GM19239 (cell line): ENCODE data around the gene BACH2.
"Not testable (repeated sequence)": the region's sequence is repeated elsewhere in the genome, so short reads cannot be mapped to it uniquely, and the experiment has no call there.

Source experiments
- DNase-seq: peaks from one replicate; pipeline ENCODE4 v3.0.0; 2011; ENCODE audit warnings: low spot score; ENCODE audit not compliant: insufficient read length
- FAIRE-seq: peaks from 2 replicates; lab custom pipeline; 2011; peaks lifted over from hg19 to GRCh38; lab: Jason Lieb, UNC

The BACH2 gene

GRCh38 chr6:90284236-90285041 lies 12.2 kb downstream of the BACH2 start:
- DNase-seq (no peak), FAIRE-seq (peak; percentile 94)

DNA sequence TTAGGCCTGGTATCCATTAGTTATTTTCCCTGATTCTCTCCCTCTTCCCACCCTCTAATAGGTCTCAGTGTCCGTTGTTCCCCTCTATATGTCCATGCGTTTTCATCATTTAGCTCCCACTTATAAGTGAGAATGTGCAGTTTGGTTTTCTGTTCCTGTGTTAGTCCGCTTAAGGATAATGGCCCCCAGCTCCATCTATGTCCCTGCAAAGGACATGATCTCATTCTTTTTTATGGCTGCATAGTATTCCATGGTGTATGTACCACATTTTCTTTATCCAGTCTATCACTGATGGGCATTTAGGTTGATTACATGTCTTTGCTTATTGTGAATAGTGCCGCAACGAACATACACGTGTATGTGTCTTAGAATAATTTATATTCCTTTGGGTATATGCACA lies 14.4 kb downstream of the BACH2 start:
- DNase-seq, FAIRE-seq: not testable (repeated sequence)

DNA sequence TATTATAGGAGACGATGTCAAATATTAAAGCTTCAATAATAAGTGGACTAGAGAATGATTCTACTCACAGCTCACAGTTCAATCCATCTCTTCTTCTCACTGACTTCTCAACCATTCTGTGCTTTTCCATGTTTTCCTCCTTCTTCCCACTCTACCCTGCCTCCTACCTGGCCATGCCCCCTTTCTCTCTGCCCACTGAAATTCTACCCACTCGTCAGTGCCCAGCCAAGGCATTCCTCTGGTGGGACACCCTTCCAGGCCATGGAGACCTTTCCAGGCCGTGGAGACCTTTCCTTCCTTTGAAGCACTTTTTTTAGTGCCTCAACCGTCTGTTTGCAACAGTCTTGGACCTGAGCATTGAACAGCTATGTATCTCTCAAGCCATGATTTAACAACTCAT lies 18.5 kb downstream of the BACH2 start:
- DNase-seq (no peak), FAIRE-seq (no peak)

DNA sequence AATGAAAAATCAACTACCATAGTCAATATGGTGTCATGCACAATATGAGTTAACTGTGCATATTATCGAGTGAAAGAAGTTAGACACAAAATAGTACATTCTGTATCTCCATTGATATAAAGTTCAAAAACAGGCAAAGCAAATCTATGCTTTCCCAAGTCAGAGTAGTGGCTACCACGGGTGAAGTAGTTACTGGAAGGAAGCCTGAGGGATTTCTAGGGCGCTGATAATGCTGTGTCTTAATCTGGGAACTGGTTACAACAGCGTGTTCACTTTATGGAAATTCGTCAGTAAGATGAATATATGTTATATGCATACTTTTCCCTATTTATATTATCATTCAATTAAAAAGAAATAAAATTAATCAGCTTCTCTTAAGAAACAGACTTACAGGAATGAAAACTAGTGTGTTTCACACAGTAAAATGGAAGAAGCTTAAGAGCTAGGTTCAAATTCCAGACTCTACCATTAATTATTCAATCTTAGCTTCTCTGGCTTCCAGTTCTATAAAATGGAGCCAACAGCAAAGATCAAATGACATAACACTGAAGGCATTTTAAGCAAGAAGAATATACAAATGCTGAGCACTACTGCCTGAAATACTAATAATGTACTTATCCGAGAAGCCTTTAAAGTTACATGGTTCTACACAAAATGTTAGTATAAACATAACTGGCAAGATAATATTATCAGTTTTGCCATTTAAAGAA lies 19.2 kb downstream of the BACH2 start:
- FAIRE-seq, result no peak

DNA sequence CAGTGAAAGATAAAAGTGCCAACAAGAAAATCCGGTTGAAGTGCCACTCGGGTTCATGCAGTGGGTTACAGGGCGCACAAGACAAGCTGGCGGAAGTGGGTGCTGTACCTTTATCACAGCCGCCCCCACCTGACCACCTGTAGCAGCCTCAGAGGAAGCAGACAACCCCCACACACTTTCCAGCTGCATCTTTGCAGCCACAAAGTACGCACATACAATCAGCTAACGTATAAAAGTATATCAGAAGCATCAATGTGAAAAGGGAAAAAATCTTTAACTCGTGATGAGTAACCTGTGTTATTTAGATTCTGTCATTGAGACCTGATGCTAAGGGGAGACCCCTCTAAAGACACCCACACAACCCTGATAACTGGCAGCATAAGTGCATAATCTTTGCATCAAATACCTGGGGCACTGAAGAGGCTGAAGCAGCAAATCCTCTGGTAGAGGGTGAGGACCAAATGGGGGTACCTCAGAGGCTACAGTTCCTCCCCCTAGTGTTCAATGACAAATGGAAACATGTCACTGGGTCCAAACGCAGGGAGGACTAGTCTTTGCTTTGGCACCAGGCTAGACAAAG lies 22.1 kb downstream of the BACH2 start:
- FAIRE-seq (peak; percentile 70), DNase-seq (no peak)

More for the DNA sequence above, 19.2 kb downstream of the BACH2 start:
- no peak for DNase-seq

GRCh38 chr6:90273863-90274262 lies 22.8 kb downstream of the BACH2 start:
- no peak for FAIRE-seq
- no peak for DNase-seq

GRCh38 chr6:90272895-90273294 lies 23.7 kb downstream of the BACH2 start:
- DNase-seq, result no peak
- no peak for FAIRE-seq

DNA sequence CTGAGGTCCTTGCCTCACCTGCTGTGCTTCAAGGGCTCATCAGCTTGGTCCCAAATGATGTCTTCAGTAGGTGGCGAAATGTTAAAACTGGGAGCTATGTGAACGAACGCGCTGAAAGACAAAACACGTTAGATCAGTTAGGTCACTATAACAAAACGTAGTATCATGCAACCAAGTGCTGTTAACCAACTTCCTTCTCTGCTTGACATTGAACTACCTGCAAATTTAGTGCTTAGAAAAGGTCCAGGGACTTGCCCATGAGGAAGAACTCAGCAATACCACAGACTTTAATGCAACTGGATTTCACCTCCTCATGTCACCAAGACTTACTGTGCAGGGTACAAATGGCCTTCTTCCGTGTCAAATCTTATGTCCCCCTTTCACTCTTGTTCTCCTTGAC lies 24.8 kb downstream of the BACH2 start:
- peak; percentile 61 for FAIRE-seq

DNA sequence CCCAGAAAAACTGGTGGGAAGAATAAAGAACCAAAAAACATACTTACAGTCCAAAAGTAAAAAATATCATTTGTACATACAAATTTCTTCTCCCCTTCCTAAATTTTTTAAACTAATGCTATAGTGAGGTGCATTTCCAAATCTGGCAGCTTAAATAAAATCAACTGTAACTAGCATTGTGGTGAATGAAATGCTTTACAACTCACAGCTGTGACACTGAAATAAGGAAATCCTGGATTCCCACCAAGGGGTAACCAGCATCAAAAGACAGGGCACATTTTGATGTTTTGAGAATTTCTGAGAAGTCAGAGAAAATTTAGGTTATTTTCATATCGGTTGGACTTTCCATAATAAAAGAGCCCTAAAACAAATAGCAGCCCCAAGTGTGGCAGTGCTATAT lies 27.3 kb downstream of the BACH2 start:
- no peak for FAIRE-seq
- DNase-seq, result no peak

More for the DNA sequence above, 24.8 kb downstream of the BACH2 start:
- no peak for DNase-seq

DNA sequence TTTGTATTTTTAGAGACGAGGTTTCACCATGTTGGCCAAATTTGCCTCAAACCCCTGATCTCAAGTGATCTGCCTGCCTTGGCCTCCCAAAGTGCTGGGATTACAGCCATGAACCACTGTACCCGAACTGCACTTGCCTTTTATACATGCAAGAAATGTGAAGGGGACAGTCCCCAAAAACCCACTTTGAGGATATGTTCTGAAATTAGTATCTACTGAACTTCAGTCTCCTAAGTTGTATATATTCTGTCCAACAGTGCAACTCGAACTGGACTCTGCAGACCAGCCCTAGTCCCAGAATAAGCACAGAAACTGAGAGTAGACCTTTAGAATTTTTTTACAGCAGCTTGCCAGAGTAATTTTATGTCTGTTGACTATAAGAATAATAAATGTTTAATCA lies 28.5 kb downstream of the BACH2 start:
- DNase-seq, result no peak
- FAIRE-seq, result no peak

DNA sequence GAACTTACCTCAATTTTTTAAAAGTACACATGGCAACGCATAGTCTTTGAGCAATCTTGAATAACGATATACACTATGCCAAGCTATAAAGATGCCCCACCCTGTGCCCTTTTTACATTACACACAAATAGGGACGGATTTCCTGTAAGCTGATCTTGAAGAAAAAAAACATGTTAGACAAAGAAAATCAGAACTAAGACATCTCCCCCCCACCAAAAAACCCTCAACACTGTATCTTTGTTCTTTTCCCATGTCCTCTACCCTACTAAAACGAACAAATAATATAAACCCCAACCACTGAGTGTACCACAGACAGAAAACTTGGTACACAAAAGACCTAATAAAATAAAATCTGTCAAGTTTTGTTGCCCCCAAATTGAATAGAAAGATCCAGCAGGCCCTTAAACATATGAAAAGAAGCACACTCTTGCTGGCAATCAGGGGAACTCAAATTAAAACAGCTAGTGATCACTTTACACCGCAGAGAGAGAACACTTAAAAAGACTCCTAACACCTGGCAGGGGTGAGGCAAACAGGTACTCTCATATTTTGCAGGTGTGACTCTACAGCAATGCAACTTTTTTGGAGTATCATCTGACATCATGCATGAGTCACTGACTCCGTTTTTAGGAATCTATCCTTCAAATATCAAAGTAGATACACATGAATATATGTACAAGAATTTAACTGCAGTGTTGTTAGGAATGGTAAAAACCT lies 29.6 kb downstream of the BACH2 start:
- FAIRE-seq, result no peak
- DNase-seq, result no peak

DNA sequence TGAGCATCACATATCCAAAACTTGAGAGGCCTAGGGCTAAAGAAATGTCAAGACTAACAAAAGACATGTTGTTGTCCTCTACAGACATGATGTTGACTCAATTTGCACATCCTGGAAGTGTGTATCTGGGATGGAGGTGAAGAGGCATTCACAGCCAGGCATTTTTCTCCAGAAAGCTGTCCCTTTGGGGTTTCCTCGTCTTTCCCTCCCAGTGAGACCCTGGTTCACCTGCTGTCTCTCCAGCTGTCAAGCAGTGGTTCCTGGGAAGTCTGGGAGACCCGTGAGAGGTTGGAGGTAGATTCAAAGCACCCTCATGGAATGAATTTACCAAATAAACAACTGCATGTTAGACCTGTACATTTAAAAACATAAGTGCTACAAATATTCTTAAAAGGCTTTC lies 32.1 kb downstream of the BACH2 start:
- FAIRE-seq, result no peak
- DNase-seq, result no peak

GRCh38 chr6:90263633-90264032 lies 33.0 kb downstream of the BACH2 start:
- DNase-seq (no peak), FAIRE-seq (no peak)

GRCh38 chr6:90261801-90262200 lies 34.8 kb downstream of the BACH2 start:
- FAIRE-seq (no peak), DNase-seq (no peak)

GRCh38 chr6:90257486-90257738 lies 39.2 kb downstream of the BACH2 start:
- FAIRE-seq, result no peak

DNA sequence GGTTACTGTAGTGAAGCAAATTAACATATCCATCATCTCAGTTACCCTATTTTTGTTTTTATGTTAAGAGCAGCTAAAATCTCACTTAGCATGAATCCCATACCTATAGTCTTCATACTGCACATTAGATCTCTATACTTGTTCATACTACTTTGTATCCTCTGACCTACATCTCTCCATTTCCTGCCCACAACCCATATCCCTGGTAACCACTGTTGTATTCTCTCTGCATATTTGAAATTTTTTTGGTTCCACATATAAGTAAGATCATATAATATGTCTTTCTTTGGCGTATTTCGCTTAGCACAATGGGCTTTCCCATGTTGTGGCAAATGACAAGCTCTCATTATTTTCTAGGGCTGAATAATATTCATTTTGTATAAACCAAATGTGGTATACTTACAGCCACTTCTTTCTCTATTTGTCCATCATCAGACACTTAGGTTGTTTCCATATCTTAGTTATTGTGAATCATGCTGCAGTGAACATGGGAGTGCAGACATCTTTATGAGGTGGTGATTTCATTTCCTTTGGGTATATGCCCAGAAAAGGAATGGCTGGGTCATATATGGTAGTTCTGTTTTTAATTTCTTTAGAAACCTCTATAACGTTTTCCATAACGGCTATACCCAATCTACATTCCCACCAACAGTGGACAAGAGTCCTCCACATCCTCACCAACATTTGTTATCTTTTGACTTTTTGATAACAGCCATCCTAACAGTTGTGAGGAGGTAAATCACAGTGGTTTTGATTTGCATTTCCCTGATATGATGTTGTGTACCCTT lies 39.8 kb downstream of the BACH2 start:
- FAIRE-seq (no peak), DNase-seq (no peak)

More at GRCh38 chr6:90257486-90257738, 39.2 kb downstream of the BACH2 start:
- DNase-seq, result no peak

GRCh38 chr6:90253631-90254030 lies 43.0 kb downstream of the BACH2 start:
- DNase-seq (no peak), FAIRE-seq (no peak)

GRCh38 chr6:90251295-90251992 lies 45.2 kb downstream of the BACH2 start:
- FAIRE-seq (peak; percentile 68), DNase-seq (peak; percentile 9)

GRCh38 chr6:90250405-90250804 lies 46.2 kb downstream of the BACH2 start:
- no peak for FAIRE-seq

More at GRCh38 chr6:90250405-90250804, 46.2 kb downstream of the BACH2 start:
- no peak for DNase-seq
